B cell (primary cell): ENCODE measurements around the gene AOPEP.

Experiments
- EZH2 ChIP-seq: IDR thresholded peaks from 2 replicates; pipeline ENCODE4 v1.6.1; 2012; ENCODE audit warnings: borderline replicate concordance, low read depth, mild to moderate bottlenecking, moderate library complexity, low read length; ENCODE audit not compliant: insufficient read depth, poor library complexity, severe bottlenecking
- TF ChIP-seq, protein P1 (sequence below): fragments of 200-600 bp; IDR thresholded peaks from one replicate; pipeline ENCODE4 v1.8.0; 2022; ENCODE audit warnings: antibody characterized with exemption, mild to moderate bottlenecking

DNA sequence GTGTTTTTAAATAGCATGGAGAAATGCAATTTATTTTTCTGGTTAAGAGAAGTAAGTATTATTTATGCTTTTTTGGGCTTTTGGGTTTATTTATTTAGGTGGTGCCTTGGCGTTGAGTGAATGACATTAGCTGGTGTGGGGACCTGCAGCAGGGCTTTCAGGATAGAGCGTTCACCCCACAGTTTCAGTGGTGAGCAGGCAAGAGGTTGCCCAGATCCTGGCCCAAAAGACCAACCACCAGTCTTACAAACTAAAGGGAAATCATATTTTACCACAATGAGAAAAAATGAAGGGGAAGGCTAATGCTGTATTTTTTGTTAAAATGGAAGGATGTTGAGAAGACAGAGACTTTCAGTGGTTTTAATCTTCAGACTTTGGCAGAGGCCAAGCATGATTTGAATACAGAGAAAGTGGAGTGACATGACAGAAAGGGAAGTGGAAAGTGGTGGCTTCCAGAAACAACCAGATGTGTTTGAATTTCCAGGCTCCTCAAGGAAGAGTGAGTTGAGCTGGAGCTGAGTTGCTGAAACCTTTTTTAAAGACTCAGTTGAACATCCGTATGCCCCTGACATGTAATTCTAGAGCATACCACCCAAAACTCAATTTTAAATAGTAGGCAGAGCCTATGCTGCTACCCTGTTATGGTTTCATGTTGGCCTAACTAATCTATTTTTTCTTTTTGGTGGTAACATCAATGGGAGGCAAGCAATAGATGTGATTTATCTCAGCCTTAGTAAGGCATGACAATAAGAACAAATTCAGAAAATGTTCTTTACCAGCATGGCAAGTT, 94.8 kb downstream of the AOPEP start:
- no peak for TF ChIP-seq EZH2
- TF ChIP-seq, protein P1, sequence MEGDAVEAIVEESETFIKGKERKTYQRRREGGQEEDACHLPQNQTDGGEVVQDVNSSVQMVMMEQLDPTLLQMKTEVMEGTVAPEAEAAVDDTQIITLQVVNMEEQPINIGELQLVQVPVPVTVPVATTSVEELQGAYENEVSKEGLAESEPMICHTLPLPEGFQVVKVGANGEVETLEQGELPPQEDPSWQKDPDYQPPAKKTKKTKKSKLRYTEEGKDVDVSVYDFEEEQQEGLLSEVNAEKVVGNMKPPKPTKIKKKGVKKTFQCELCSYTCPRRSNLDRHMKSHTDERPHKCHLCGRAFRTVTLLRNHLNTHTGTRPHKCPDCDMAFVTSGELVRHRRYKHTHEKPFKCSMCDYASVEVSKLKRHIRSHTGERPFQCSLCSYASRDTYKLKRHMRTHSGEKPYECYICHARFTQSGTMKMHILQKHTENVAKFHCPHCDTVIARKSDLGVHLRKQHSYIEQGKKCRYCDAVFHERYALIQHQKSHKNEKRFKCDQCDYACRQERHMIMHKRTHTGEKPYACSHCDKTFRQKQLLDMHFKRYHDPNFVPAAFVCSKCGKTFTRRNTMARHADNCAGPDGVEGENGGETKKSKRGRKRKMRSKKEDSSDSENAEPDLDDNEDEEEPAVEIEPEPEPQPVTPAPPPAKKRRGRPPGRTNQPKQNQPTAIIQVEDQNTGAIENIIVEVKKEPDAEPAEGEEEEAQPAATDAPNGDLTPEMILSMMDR = no peak
